B cell (primary cell): ENCODE measurements around the gene SEMA3F. TPM values are rescaled to one million over a fixed set of nuclear protein-coding genes. Genes with fewer than 3 reads are reported as not detected.

Experiments
- ATAC-seq: fragments of 200-7000 bp; cut with Tn5 transposase; one replicate; pipeline ENCODE4 v1.10.0; 2021; ENCODE audit warnings: low read depth, mild to moderate bottlenecking, moderate number of reproducible peaks, moderate library complexity
- CTCF ChIA-PET: fragments of 350-600 bp; sonication (Branson Sonifier 250); formaldehyde crosslinking; loops from one replicate; lab custom pipeline; 2021; ENCODE audit warnings: antibody characterized with exemption, inconsistent platforms; lab: Charles Lee
- POLR2A ChIA-PET: fragments of 350-600 bp; sonication (Branson Sonifier 250); formaldehyde crosslinking; loops from one replicate; lab custom pipeline; 2021; ENCODE audit warnings: antibody characterized with exemption; lab: Charles Lee
- DNase-seq: peaks from one replicate; pipeline ENCODE4 v3.0.0; 2013
- H2AFZ ChIP-seq: 2 replicates; pipeline ENCODE4 v1.6.1; 2012; ENCODE audit warnings: mild to moderate bottlenecking, low read depth, low read length; ENCODE audit not compliant: insufficient read depth, poor library complexity, severe bottlenecking
- H3K27ac ChIP-seq, 2 donors: 1 replicate in 1 of 2; 2 replicates in 1 of 2; pipeline ENCODE4 v1.5.1; 2012 to 2013; ENCODE audit warnings: low read length in 2 of 2, mild to moderate bottlenecking in 2 of 2, moderate library complexity in 1 of 2
- H3K27me3 ChIP-seq, 4 experiments: fragments of 200-600 bp in 1 of 4; sonication (generic) in 1 of 4; replicated peaks in 1 of 4; 1 replicate in 2 of 4; 2 replicates in 2 of 4; pipeline versions ENCODE4 v1.6.1 to v1.7.0; 2013 to 2016; ENCODE audit warnings: low read length in 3 of 4, mild to moderate bottlenecking in 2 of 4, mixed read lengths in 1 of 4, moderate library complexity in 1 of 4; ENCODE audit not compliant: insufficient read depth in 4 of 4, control insufficient read depth in 3 of 4; ENCODE audit errors: control extremely low read depth in 1 of 4
- H3K36me3 ChIP-seq, 2 experiments: replicated peaks in 1 of 2; 1 replicate in 1 of 2; 2 replicates in 1 of 2; pipeline versions ENCODE4 v1.6.1 to v1.7.1; 2013; ENCODE audit warnings: low read length in 1 of 2; ENCODE audit not compliant: insufficient read depth in 2 of 2, control insufficient read depth in 1 of 2; ENCODE audit errors: control extremely low read depth in 1 of 2, extremely low read depth in 1 of 2
- H3K4me1 ChIP-seq, 2 donors: fragments of 200-600 bp in 1 of 2; sonication (generic) in 1 of 2; 1 replicate in 1 of 2; 2 replicates in 1 of 2; pipeline versions ENCODE4 v1.5.1 to v1.6.1; 2013 to 2017; ENCODE audit warnings: low read length in 2 of 2; ENCODE audit not compliant: control insufficient read depth in 2 of 2, insufficient read depth in 2 of 2
- H3K4me2 ChIP-seq: replicated peaks from 2 replicates; pipeline ENCODE3; 2012; ENCODE audit warnings: mild to moderate bottlenecking, low read depth, low read length; ENCODE audit not compliant: poor library complexity, severe bottlenecking
- H3K4me3 ChIP-seq, 5 experiments: fragments of 200-600 bp in 1 of 5; sonication (generic) in 1 of 5; 1 replicate in 3 of 5; 2 replicates in 2 of 5; pipeline versions ENCODE4 v1.5.1 to v1.7.0; 2011 to 2016; ENCODE audit warnings: low read length in 4 of 5, mild to moderate bottlenecking in 4 of 5, low read depth in 2 of 5, control low read depth in 1 of 5, moderate library complexity in 1 of 5; ENCODE audit not compliant: insufficient read depth in 1 of 5; ENCODE audit errors: control extremely low read depth in 1 of 5, extremely low read depth in 1 of 5
- H3K79me2 ChIP-seq: fragments of 200-600 bp; sonication (generic); one replicate; pipeline ENCODE4 v1.6.0; 2016; ENCODE audit warnings: low read length; ENCODE audit not compliant: control insufficient read depth, insufficient read depth
- H3K9ac ChIP-seq: fragments of 200-600 bp; sonication (generic); 2 replicates; pipeline ENCODE4 v1.6.1; 2017; ENCODE audit warnings: mild to moderate bottlenecking, low read length, moderate library complexity
- H3K9me3 ChIP-seq, 3 donors: one replicate each; pipeline versions ENCODE4 v1.6.1 to v1.7.1; 2013; ENCODE audit warnings: low read length in 2 of 3; ENCODE audit not compliant: control insufficient read depth in 2 of 3, insufficient read depth in 1 of 3; ENCODE audit errors: control extremely low read depth in 1 of 3
- H4K20me1 ChIP-seq: 2 replicates; pipeline ENCODE4 v1.6.0; 2012; ENCODE audit warnings: mild to moderate bottlenecking, low read length; ENCODE audit not compliant: insufficient read depth, control insufficient read depth, poor library complexity, severe bottlenecking
- H3K27ac Mint-ChIP-seq: one replicate; pipeline ENCODE4 v1.8.0; 2021; ENCODE audit warnings: mixed read lengths
- H3K27me3 Mint-ChIP-seq: one replicate; pipeline ENCODE4 v1.8.0; 2021; ENCODE audit warnings: mixed read lengths
- H3K4me1 Mint-ChIP-seq: one replicate; pipeline ENCODE4 v1.8.0; 2021; ENCODE audit warnings: mixed read lengths
- H3K4me3 Mint-ChIP-seq: one replicate; pipeline ENCODE4 v1.8.0; 2021; ENCODE audit warnings: mixed read lengths
- H3K9me3 Mint-ChIP-seq: one replicate; pipeline ENCODE4 v1.8.0; 2022; ENCODE audit warnings: mixed read lengths; ENCODE audit not compliant: insufficient read depth
- EZH2 ChIP-seq: IDR thresholded peaks from 2 replicates; pipeline ENCODE4 v1.6.1; 2012; ENCODE audit warnings: borderline replicate concordance, low read depth, mild to moderate bottlenecking, moderate library complexity, low read length; ENCODE audit not compliant: insufficient read depth, poor library complexity, severe bottlenecking
- WGBS: methylation state at CpG from one replicate; pipeline ENCODE4 v1.1.5; 2013; ENCODE audit warnings: missing lambda C conversion rate; ENCODE audit not compliant: insufficient coverage; 5-methylcytosine and 5-hydroxymethylcytosine counted together
- intact Hi-C: fragments of 100-400 bp; cut with micrococcal nuclease; formaldehyde crosslinking; loops from one replicate; pipeline ENCODE4 v1.10.0; 2022
- polyA plus RNA-seq: library from polyadenylated mRNA; depleted of rRNA; stranded (reverse); fragments of >200 nt; gene quantifications from 2 replicates; pipeline ENCODE4 v1.2.3, GENCODE V29; 2012
- total RNA-seq, 2 donors: library from RNA; stranded (reverse); fragments of 120-200 nt in 1 of 2; gene quantifications; 1 replicate in 1 of 2; 2 replicates in 1 of 2; pipeline versions ENCODE4 v1.2.3 to v1.2.4, GENCODE V29; 2013 to 2022
- TF ChIP-seq, protein P1 (sequence below): fragments of 200-600 bp; IDR thresholded peaks from one replicate; pipeline ENCODE4 v1.8.0; 2022; ENCODE audit warnings: antibody characterized with exemption, mild to moderate bottlenecking

The SEMA3F gene
- total and polyA plus RNA-seq, 2 donors (not counting 1 experiment from before 2014, with no cell fraction given): 0.27 TPM; not detected in 1

- no peak overlapping the region for H3K27ac Mint-ChIP-seq
- Histone ChIP-seq H3K4me2 (no peak overlapping the region), H3K4me1 (no peaks in the 10 kb centered on the region), H3K27ac (no peak overlapping the region), H3K9me3 (no peaks in the 10 kb centered on the region), H3K27me3 (no peaks in the 10 kb centered on the region), H3K9ac (no peak overlapping the region), H2AFZ (no peak overlapping the region), H4K20me1 (no peaks in the 10 kb centered on the region), H3K36me3 (no peaks in the 10 kb centered on the region), H3K79me2 (no peaks in the 10 kb centered on the region), H3K4me3 (no peak overlapping the region)
- DNase-seq: no peak
- H3K9me3 Mint-ChIP-seq: no peaks in the 10 kb centered on the region
- WGBS: 97% methylated on average over 17 of the region's 17 CpGs
- peaks cover 2% of the 10 kb centered on the region for H3K4me1 Mint-ChIP-seq
- intact Hi-C loops: no loop called here
- no peaks in the 10 kb centered on the region for H3K27me3 Mint-ChIP-seq
- no peak overlapping the region for H3K4me3 Mint-ChIP-seq
- POLR2A ChIA-PET: no interaction called here
- no peak for TF ChIP-seq EZH2
- TF ChIP-seq, protein P1, sequence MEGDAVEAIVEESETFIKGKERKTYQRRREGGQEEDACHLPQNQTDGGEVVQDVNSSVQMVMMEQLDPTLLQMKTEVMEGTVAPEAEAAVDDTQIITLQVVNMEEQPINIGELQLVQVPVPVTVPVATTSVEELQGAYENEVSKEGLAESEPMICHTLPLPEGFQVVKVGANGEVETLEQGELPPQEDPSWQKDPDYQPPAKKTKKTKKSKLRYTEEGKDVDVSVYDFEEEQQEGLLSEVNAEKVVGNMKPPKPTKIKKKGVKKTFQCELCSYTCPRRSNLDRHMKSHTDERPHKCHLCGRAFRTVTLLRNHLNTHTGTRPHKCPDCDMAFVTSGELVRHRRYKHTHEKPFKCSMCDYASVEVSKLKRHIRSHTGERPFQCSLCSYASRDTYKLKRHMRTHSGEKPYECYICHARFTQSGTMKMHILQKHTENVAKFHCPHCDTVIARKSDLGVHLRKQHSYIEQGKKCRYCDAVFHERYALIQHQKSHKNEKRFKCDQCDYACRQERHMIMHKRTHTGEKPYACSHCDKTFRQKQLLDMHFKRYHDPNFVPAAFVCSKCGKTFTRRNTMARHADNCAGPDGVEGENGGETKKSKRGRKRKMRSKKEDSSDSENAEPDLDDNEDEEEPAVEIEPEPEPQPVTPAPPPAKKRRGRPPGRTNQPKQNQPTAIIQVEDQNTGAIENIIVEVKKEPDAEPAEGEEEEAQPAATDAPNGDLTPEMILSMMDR: no peak
- CTCF ChIA-PET: no interaction called here
- no peak for ATAC-seq
These were observed 19.9 kb downstream of the SEMA3F start for GRCh38 chr3:50174947-50175524.

DNA sequence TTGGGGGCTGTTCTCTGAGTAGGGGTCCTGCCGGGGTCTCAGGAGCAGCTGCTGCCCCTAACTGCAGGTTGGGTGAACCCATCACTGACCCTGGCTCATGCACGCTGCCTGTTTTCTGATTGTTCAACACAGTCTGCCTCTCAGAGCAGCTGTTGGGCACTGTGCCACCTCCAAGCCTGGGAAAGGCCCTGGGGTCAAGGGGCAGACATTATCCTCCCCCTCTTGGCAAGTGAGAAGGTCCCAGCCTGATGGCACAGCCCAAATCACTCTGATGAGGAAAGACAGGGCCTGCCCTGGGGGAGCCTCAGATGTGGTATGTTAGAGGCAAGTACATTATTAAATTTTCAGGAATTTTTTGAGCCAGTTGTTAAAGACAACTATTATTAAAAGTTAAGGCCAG is 22.2 kb downstream of the SEMA3F start:
- no peak overlapping the region for H2AFZ ChIP-seq
- H3K4me2 ChIP-seq: no peak overlapping the region
- CTCF ChIA-PET: no interaction called here
- H3K36me3 ChIP-seq: no peaks in the 10 kb centered on the region
- no peaks in the 10 kb centered on the region for H3K27me3 Mint-ChIP-seq
- TF ChIP-seq EZH2: no peak
- TF ChIP-seq, protein P1: no peak
- DNase-seq (no peak), ATAC-seq (no peak)
- H3K4me1 ChIP-seq: no peaks in the 10 kb centered on the region
- WGBS: 100% methylated on average over 2 of the region's 2 CpGs
- no peak overlapping the region for H3K4me3 Mint-ChIP-seq
- H3K79me2 ChIP-seq: no peaks in the 10 kb centered on the region
- H3K9me3 ChIP-seq: no peaks in the 10 kb centered on the region
- intact Hi-C loops: no loop called here
- no peak overlapping the region for H3K27ac ChIP-seq
- H3K4me3 ChIP-seq: no peak overlapping the region
- no peaks in the 10 kb centered on the region for H4K20me1 ChIP-seq
- POLR2A ChIA-PET: no interaction called here
- H3K4me1 Mint-ChIP-seq: peaks cover 2% of the 10 kb centered on the region
- no peaks in the 10 kb centered on the region for H3K27me3 ChIP-seq
- H3K9ac ChIP-seq: no peak overlapping the region
- no peaks in the 10 kb centered on the region for H3K9me3 Mint-ChIP-seq
- H3K27ac Mint-ChIP-seq: no peak overlapping the region
